GM23338 (cell line): Measurements from ENCODE around the gene PHF20.

Experiments used
- CREB1 ChIP-seq: fragments of 250-450 bp; sonication (Bioruptor Pico); IDR thresholded peaks from 2 replicates; pipeline ENCODE4 v1.5.0; 2020; ENCODE audit warnings: low read depth, mild to moderate bottlenecking, moderate library complexity
- CTCF ChIP-seq, 2 experiments: fragments of 200-600 bp in 1 of 2; sonication (generic) in 1 of 2; conservative IDR thresholded peaks; 2 replicates each; pipeline versions ENCODE4 v1.5.1 to v1.6.1; 2016 to 2017; ENCODE audit warnings: antibody characterized with exemption in 2 of 2, low read depth in 2 of 2, mild to moderate bottlenecking in 2 of 2, moderate library complexity in 1 of 2
- EZH2 ChIP-seq: fragments of 200-600 bp; sonication (generic); IDR thresholded peaks from one replicate; pipeline ENCODE4 v1.8.0; 2017; ENCODE audit warnings: antibody characterized with exemption, mild to moderate bottlenecking, low read depth; ENCODE audit not compliant: unreplicated experiment
- EZH2phosphoT487 ChIP-seq: fragments of 200-600 bp; sonication (generic); IDR thresholded peaks from one replicate; pipeline ENCODE4 v1.8.1; 2018; ENCODE audit warnings: antibody characterized with exemption; ENCODE audit not compliant: unreplicated experiment
- JUNB ChIP-seq: IDR thresholded peaks from one replicate; pipeline ENCODE4 v1.6.1; 2016; ENCODE audit warnings: antibody characterized with exemption; ENCODE audit not compliant: unreplicated experiment
- POLR2AphosphoS5 ChIP-seq: IDR thresholded peaks from 2 replicates; pipeline ENCODE4 v1.6.1; 2016; ENCODE audit warnings: antibody characterized with exemption, low read depth
- REST ChIP-seq: IDR thresholded peaks from one replicate; pipeline ENCODE4 v1.6.1; 2018; ENCODE audit warnings: antibody characterized with exemption; ENCODE audit not compliant: unreplicated experiment
- STAT1 ChIP-seq: IDR thresholded peaks from one replicate; pipeline ENCODE4 v1.6.1; 2016; ENCODE audit warnings: antibody characterized with exemption; ENCODE audit not compliant: unreplicated experiment
- ZNF114 ChIP-seq: fragments of 250-450 bp; sonication (Bioruptor Pico); IDR thresholded peaks from 2 replicates; pipeline ENCODE4 v1.5.0; 2020; ENCODE audit warnings: mild to moderate bottlenecking, moderate library complexity
- ZNF331 ChIP-seq: fragments of 250-450 bp; sonication (Bioruptor Pico); IDR thresholded peaks from 2 replicates; pipeline ENCODE4 v1.5.0; 2020; ENCODE audit warnings: low read depth, mild to moderate bottlenecking, moderate library complexity
- TF ChIP-seq, protein P1 (sequence below): IDR thresholded peaks from 2 replicates; pipeline ENCODE4 v1.6.1; 2016; ENCODE audit warnings: antibody characterized with exemption

DNA sequence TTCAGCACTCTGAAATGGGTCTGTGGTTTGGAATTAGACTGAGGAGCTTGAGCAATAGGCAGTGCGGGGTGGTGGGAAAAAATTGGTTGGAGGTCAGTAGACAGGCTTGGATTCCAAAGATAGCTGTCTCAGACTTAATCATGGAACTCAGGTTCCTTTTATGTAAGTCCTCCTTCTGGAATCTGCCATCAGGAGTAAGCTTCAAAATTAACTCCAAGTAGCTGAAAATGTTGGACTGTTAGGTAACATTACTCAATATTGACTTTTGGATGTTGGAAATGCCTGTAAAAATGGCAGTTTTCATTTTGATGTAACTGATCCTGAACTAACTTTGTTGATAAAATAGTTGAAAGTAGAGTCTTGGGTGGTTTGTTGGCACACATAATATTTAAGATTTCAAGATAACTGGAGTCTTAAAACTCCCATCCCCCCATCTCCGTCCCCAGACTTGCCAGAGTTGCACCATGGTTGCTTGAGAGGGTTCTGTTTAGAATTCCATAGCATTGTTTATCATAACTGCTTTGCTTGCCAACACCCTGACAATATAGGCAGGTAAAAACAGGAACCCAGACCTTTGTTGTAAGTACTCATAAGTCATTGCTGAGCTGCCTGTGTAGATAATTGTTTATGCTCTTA lies 83.0 kb downstream of the PHF20 start:
- TF ChIP-seq POLR2AphosphoS5, result no peak
- TF ChIP-seq CTCF (conservative IDR thresholded peaks at IDR 0.05; ENCODE audit: low read depth in 2 of 2), result no peak
- no peak for TF ChIP-seq REST
- no peak for TF ChIP-seq EZH2
- TF ChIP-seq ZNF114 (CRISPR knock-in tag), result no peak
- TF ChIP-seq EZH2phosphoT487, result no peak
- TF ChIP-seq, protein P1, sequence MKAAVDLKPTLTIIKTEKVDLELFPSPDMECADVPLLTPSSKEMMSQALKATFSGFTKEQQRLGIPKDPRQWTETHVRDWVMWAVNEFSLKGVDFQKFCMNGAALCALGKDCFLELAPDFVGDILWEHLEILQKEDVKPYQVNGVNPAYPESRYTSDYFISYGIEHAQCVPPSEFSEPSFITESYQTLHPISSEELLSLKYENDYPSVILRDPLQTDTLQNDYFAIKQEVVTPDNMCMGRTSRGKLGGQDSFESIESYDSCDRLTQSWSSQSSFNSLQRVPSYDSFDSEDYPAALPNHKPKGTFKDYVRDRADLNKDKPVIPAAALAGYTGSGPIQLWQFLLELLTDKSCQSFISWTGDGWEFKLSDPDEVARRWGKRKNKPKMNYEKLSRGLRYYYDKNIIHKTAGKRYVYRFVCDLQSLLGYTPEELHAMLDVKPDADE, result no peak
- no peak for TF ChIP-seq JUNB
- TF ChIP-seq CREB1 (CRISPR knock-in tag), result no peak
- TF ChIP-seq STAT1, result no peak
- no peak for TF ChIP-seq ZNF331 (CRISPR knock-in tag)
